HG02938 (cell line): ENCODE measurements around the gene GOLGA6A.
A peak's percentile ranks its signal among the peaks of the same experiment; 100 is the strongest.
"Not testable (repeated sequence)": the region's sequence is repeated elsewhere in the genome, so short reads cannot be mapped to it uniquely, and the experiment has no call there.

Experiments used
- ATAC-seq: cut with Tn5 transposase; IDR thresholded peaks from one replicate; pipeline ENCODE4 v1.9.1; 2021; ENCODE audit warnings: mild to moderate bottlenecking, moderate library complexity; ENCODE audit not compliant: unreplicated experiment

GOLGA6A gene

GRCh38 chr15:74108111-74108510, 25.8 kb upstream of the GOLGA6A start:
- no peak for ATAC-seq

- ATAC-seq = peak; percentile 67
These were observed 17.8 kb upstream of the GOLGA6A start for GRCh38 chr15:74099963-74100733.

GRCh38 chr15:74096753-74097474, 14.6 kb upstream of the GOLGA6A start:
- not testable (repeated sequence) for ATAC-seq

- ATAC-seq = not testable (repeated sequence)
These were observed 13.3 kb upstream of the GOLGA6A start for GRCh38 chr15:74095610-74096009.

GRCh38 chr15:74094567-74094966, 12.2 kb upstream of the GOLGA6A start:
- ATAC-seq = not testable (repeated sequence)

- not testable (repeated sequence) for ATAC-seq
These were observed 6.6 kb downstream of the GOLGA6A start for GRCh38 chr15:74075781-74076180.

- ATAC-seq = not testable (repeated sequence)
These were observed 9.6 kb downstream of the GOLGA6A start for GRCh38 chr15:74072614-74073337.

GRCh38 chr15:74072132-74072531, 10.2 kb downstream of the GOLGA6A start:
- ATAC-seq = not testable (repeated sequence)

- ATAC-seq = not testable (repeated sequence)
These were observed 10.7 kb downstream of the GOLGA6A start for GRCh38 chr15:74071645-74072044.

GRCh38 chr15:74065684-74066411, 16.5 kb downstream of the GOLGA6A start:
- not testable (repeated sequence) for ATAC-seq

GRCh38 chr15:74064822-74065221, 17.5 kb downstream of the GOLGA6A start:
- not testable (repeated sequence) for ATAC-seq

GRCh38 chr15:74064183-74064582, 18.2 kb downstream of the GOLGA6A start:
- not testable (repeated sequence) for ATAC-seq

GRCh38 chr15:74063425-74064146, 18.8 kb downstream of the GOLGA6A start:
- not testable (repeated sequence) for ATAC-seq

- no peak for ATAC-seq
These were observed 19.7 kb downstream of the GOLGA6A start for GRCh38 chr15:74062671-74063070.

- no peak for ATAC-seq
These were observed 20.1 kb downstream of the GOLGA6A start for GRCh38 chr15:74062236-74062635.

- ATAC-seq = no peak
These were observed 22.1 kb downstream of the GOLGA6A start for GRCh38 chr15:74060251-74060650.

- ATAC-seq = not testable (repeated sequence)
These were observed 23.1 kb downstream of the GOLGA6A start for GRCh38 chr15:74059050-74059833.

GRCh38 chr15:74056330-74056729, 26.0 kb downstream of the GOLGA6A start:
- not testable (repeated sequence) for ATAC-seq

- ATAC-seq = no peak
These were observed 26.5 kb downstream of the GOLGA6A start for GRCh38 chr15:74055804-74056203.
